HepG2 (cell line): ENCODE data around the gene NFILZ. TPM values are rescaled to one million over a fixed set of nuclear protein-coding genes. Genes with fewer than 3 reads are reported as not detected.
A peak's percentile ranks its signal among the peaks of the same experiment; 100 is the strongest.

ENCODE experiments used
- ATAC-seq: fragments of 200-7000 bp; cut with Tn5 transposase; 3 replicates; pipeline ENCODE4 v1.9.1; 2020; ENCODE audit warnings: mild to moderate bottlenecking, moderate library complexity
- BruUV-seq: library from RNA; stranded (reverse); fragments of 400-500 nt; replicated peaks from 2 replicates; lab custom pipeline; 2021; lab: Mats Ljungman, UMichigan
- CTCF ChIA-PET: fragments of 300-600 bp; formaldehyde crosslinking; extraction: SDS; loops from one replicate; lab custom pipeline; 2021; ENCODE audit warnings: low total read pairs, inconsistent platforms, low intra/inter-chr PET ratio; lab: Yijun Ruan, JAX
- POLR2A ChIA-PET: fragments of 350-600 bp; sonication (Branson Sonifier 250); formaldehyde crosslinking; loops from one replicate; lab custom pipeline; 2020; ENCODE audit warnings: antibody characterized with exemption, inconsistent platforms; lab: Yijun Ruan, JAX
- DNase-seq: peaks from one replicate; pipeline ENCODE4 v3.0.0-alpha.2; 2015; ENCODE audit warnings: low spot score
- FAIRE-seq: peaks from 3 replicates; lab custom pipeline; 2011; peaks lifted over from hg19 to GRCh38; lab: Jason Lieb, UNC
- H2AFZ ChIP-seq: one replicate; pipeline ENCODE4 v1.6.1; 2011; ENCODE audit warnings: low read length, inconsistent platforms
- H3K27ac ChIP-seq: fragments of 300-600 bp; 3 replicates; pipeline ENCODE4 v1.8.0; 2011; ENCODE audit warnings: mixed run types, mild to moderate bottlenecking, mixed read lengths, low read length, inconsistent platforms; ENCODE audit not compliant: insufficient read depth; ENCODE audit errors: extremely low read length
- H3K27me3 ChIP-seq, 2 experiments: fragments of 200-600 bp in 1 of 2; 2 replicates in 1 of 2; 3 replicates in 1 of 2; pipeline versions ENCODE4 v1.6.0 to v1.8.0; 2011; ENCODE audit warnings: low read length in 2 of 2, mild to moderate bottlenecking in 2 of 2, moderate library complexity in 2 of 2, inconsistent platforms in 1 of 2; ENCODE audit not compliant: insufficient read depth in 2 of 2, control insufficient read depth in 1 of 2
- H3K36me3 ChIP-seq, 2 experiments: fragments of 200-600 bp in 1 of 2; replicated peaks in 1 of 2; 2 replicates in 1 of 2; 3 replicates in 1 of 2; pipeline versions ENCODE4 v1.5.1 to v1.8.0; 2011; ENCODE audit warnings: low read length in 2 of 2, inconsistent platforms in 1 of 2; ENCODE audit not compliant: insufficient read depth in 2 of 2, control insufficient read depth in 1 of 2
- H3K4me1 ChIP-seq: 2 replicates; pipeline ENCODE4 v1.5.1; 2012; ENCODE audit warnings: low read length, inconsistent platforms; ENCODE audit not compliant: insufficient read depth
- H3K4me2 ChIP-seq: 2 replicates; pipeline ENCODE4 v1.6.0; 2011; ENCODE audit warnings: low read depth, low read length, inconsistent platforms
- H3K4me3 ChIP-seq, 3 experiments: fragments of 200-600 bp in 1 of 3; sonication (generic), shearing (Covaris generic) in 1 of 3; replicated peaks in 1 of 3; 2 replicates each; pipeline ENCODE4 v1.5.1; 2011 to 2016; ENCODE audit warnings: low read length in 3 of 3, inconsistent platforms in 2 of 3, low read depth in 2 of 3, mild to moderate bottlenecking in 2 of 3, control low read depth in 1 of 3, mixed read lengths in 1 of 3; ENCODE audit not compliant: insufficient read depth in 1 of 3
- H3K79me2 ChIP-seq: one replicate; pipeline ENCODE4 v1.6.1; 2011; ENCODE audit warnings: low read length, inconsistent platforms; ENCODE audit not compliant: insufficient read depth
- H3K9ac ChIP-seq: 2 replicates; pipeline ENCODE4 v1.6.0; 2011; ENCODE audit warnings: mild to moderate bottlenecking, low read depth, low read length, inconsistent platforms; ENCODE audit not compliant: insufficient read depth
- H3K9me3 ChIP-seq: 2 replicates; pipeline ENCODE4 v1.5.1; 2012; ENCODE audit warnings: mild to moderate bottlenecking, low read length
- H4K20me1 ChIP-seq: 2 replicates; pipeline ENCODE4 v1.6.0; 2011; ENCODE audit warnings: inconsistent platforms, mild to moderate bottlenecking, low read length, moderate library complexity; ENCODE audit not compliant: insufficient read depth
- ZKSCAN8 ChIP-seq: IDR thresholded peaks from 2 replicates; pipeline ENCODE4 v1.6.1; 2016; ENCODE audit warnings: borderline replicate concordance, missing genetic modification reagents, missing compliant biosample characterization
- ZMYM3 ChIP-seq: sonication (generic); formaldehyde crosslinking; IDR thresholded peaks from 2 replicates; pipeline ENCODE4 v1.5.1; 2020; ENCODE audit warnings: mild to moderate bottlenecking, missing genetic modification reagents
- ZNF121 ChIP-seq: sonication (generic); formaldehyde crosslinking; IDR thresholded peaks from 2 replicates; pipeline ENCODE4 v1.5.0; 2020; ENCODE audit warnings: mild to moderate bottlenecking, missing genetic modification reagents
- ZNF878 ChIP-seq: sonication (generic); formaldehyde crosslinking; IDR thresholded peaks from 2 replicates; pipeline ENCODE4 v1.8.1; 2023; ENCODE audit warnings: mild to moderate bottlenecking, missing genetic modification reagents, moderate library complexity
- ZSCAN30 ChIP-seq: sonication (generic); formaldehyde crosslinking; IDR thresholded peaks from 2 replicates; pipeline ENCODE4 v1.5.0; 2020; ENCODE audit warnings: mild to moderate bottlenecking, missing genetic modification reagents
- WGBS: methylation state at CpG from one replicate; pipeline ENCODE4 v1.1.6; 2017; ENCODE audit warnings: low lambda C conversion rate; 5-methylcytosine and 5-hydroxymethylcytosine counted together
- in situ Hi-C: cut with HindIII; loops from 2 replicates; pipeline ENCODE4 v1.10.0; 2017; ENCODE audit warnings: low pct_unique_long_range_greater_than_20kb; ENCODE audit not compliant: extremely low pct_ligation_motif_present
- intact Hi-C: fragments of 100-400 bp; cut with micrococcal nuclease; formaldehyde crosslinking; loops from one replicate; pipeline ENCODE4 v1.10.0; 2022; ENCODE audit not compliant: unreplicated experiment
- polyA plus RNA-seq, 8 experiments: library from polyadenylated mRNA; depleted of rRNA in 3 of 8; stranded (reverse) in 7 of 8; unstranded in 1 of 8; fragments of >200 nt; fragmentation: Illumina TruSeq in 4 of 8; extraction: Trizol in 4 of 8; gene quantifications; 2 replicates each; pipeline versions ENCODE4 v1.2.1 to v1.2.3, GENCODE V29; 2011 to 2016; ENCODE audit warnings: low read depth in 4 of 8, missing spikeins in 1 of 8, mixed read lengths in 1 of 8; ENCODE audit not compliant: insufficient read depth in 1 of 8
- total RNA-seq, 5 experiments: library from RNA; depleted of rRNA; stranded (reverse); fragments of >200 nt; fragmentation: Illumina TruSeq; extraction: Trizol; gene quantifications; 2 replicates each; pipeline ENCODE4 v1.2.3, GENCODE V29; 2016; ENCODE audit warnings: low read depth in 1 of 5

The NFILZ gene
- total and polyA plus RNA-seq, 2 of the 13 experiments (the other 11 are each of a cell fraction or from before 2014, with no cell fraction given): not detected

DNA sequence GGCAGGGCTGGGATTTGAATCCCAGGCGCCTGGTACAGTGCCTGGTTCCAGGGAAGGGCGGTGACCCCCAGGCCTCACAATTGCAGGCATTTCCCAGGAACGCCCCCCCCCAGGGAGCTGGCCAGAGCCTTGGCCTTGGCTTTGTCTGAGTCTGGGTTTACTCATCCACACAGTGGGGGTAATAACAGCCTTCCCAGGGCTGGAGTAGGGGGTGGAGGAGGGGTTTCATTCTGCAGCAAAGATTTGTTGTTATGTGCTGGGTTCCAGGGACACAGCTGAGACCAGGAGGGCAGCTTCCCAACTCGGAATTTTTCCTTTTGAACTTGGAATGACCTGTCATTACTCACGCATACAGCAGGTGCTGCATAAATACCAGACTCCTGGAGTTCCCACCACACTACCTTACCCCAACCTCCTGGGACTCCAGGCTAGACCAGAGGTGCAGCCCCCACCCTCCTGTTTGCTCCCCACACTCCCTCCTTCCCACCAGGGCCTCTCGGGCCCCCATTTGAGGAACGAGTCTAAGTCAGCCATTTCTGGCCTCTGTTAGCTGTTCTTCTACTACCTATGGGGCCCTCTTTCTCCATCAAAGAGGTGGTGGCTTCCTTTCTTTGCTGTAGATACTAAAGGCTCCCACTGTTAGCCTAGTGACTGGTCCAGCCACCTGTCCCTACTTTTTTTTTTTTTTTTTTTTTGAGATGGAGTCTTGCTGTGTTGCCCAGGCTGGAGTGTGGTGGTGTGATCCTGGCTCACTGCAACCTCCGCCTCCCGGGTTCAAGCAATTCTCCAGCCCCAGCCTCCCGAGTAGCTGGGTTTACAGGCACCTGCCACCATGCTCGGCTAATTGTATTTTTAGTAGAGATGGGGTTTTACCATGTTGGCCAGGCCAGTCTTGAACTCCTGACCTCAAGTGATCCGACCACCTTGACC lies 18.3 kb upstream of the NFILZ start:
- no peak for ATAC-seq
- 33% methylated on average over 9 of the region's 12 CpGs for WGBS
- no peaks in the 10 kb centered on the region for H3K36me3 ChIP-seq
- in situ Hi-C loops: no loop called here
- peaks cover 28% of the 10 kb centered on the region for H3K4me1 ChIP-seq
- ChIA-PET CTCF (no interaction called here), POLR2A (interaction anchor here (0.7 kb wide), 2 partner anchors 19 to 30 kb away, joined by 3 read pairs; partner anchors contain the start of gene NFILZ)
- no TSS peak for BruUV-seq
- FAIRE-seq: no peak
- no peak for TF ChIP-seq ZNF878
- TF ChIP-seq ZMYM3: peak; percentile 4; the same call in 1 of the 2 replicates
- TF ChIP-seq ZKSCAN8: peak; percentile 91
- TF ChIP-seq ZNF121 (CRISPR knock-in tag): peak; percentile 58; the same call in 1 of the 2 replicates
- no peak for DNase-seq
- H3K79me2 ChIP-seq: no peaks in the 10 kb centered on the region
- intact Hi-C loops: no loop called here
- H3K4me2 ChIP-seq: no peak overlapping the region
- no peak overlapping the region for H3K4me3 ChIP-seq
- H3K27me3 ChIP-seq: peaks cover 0 to 7% of the 10 kb centered on the region in 2 experiments; a peak in 2 of 5 replicates
- H3K27ac ChIP-seq: no peak overlapping the region
- H3K9ac ChIP-seq: no peak overlapping the region
- H2AFZ ChIP-seq: no peak overlapping the region
- H4K20me1 ChIP-seq: no peaks in the 10 kb centered on the region
- H3K9me3 ChIP-seq: no peaks in the 10 kb centered on the region

DNA sequence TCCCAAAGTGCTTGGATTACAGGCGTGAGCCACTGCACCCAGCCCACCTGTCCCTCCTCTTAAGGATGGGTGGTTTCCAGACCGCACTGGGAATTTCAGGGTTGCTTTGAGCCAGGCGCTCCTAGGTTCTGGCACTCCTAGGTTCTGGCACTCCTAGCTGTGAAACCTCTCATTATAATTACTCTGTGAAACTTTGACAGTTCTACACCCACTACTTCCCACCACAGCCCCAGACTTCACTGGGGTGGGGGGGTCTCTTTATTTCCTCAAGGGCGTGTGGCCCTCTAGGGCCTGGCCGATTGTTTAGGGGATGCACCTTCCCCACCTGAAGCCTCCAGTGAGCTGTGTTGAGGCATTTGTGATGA lies 17.6 kb upstream of the NFILZ start:
- no peak for TF ChIP-seq ZSCAN30 (CRISPR knock-in tag)
- 0 out of 2 replicates have a peak, but pooled peaks have one; percentile 2 for TF ChIP-seq ZNF121 (CRISPR knock-in tag)
- Histone ChIP-seq H4K20me1 (no peaks in the 10 kb centered on the region), H3K4me3 (no peak overlapping the region), H3K79me2 (no peaks in the 10 kb centered on the region), H3K4me2 (no peak overlapping the region), H3K9ac (no peak overlapping the region), H3K27ac (no peak overlapping the region), H3K36me3 (no peaks in the 10 kb centered on the region), H3K4me1 (peaks cover 34% of the 10 kb centered on the region), H3K27me3 (peaks cover 0 to 7% of the 10 kb centered on the region in 2 experiments; a peak in 2 of 5 replicates), H2AFZ (no peak overlapping the region), H3K9me3 (no peaks in the 10 kb centered on the region)
- intact Hi-C loops (no loop called here), in situ Hi-C loops (no loop called here)
- ChIA-PET POLR2A (interaction anchor here (0.9 kb wide), 1 partner anchor 19 kb away, joined by 3 read pairs; no protein-coding TSS in a partner anchor), CTCF (no interaction called here)
- DNase-seq (no peak), FAIRE-seq (no peak), ATAC-seq (no peak)
- BruUV-seq: no TSS peak
- WGBS: 44% methylated on average over 4 of the region's 5 CpGs
